C4-2B (cell line): ENCODE data around the gene CIC.

ENCODE experiments used
- CTCF ChIP-seq: fragments of 450-650 bp; conservative IDR thresholded peaks from 2 replicates; pipeline ENCODE4 v1.5.1; 2017; ENCODE audit warnings: mild to moderate bottlenecking
- ZFX ChIP-seq: fragments of 450-650 bp; IDR thresholded peaks from 2 replicates; pipeline ENCODE4 v1.6.1; 2017

- no peak for TF ChIP-seq CTCF
- peak; percentile 98; the same call in 1 of the 2 replicates for TF ChIP-seq ZFX
These were observed 27.0 kb upstream of the CIC start for GRCh38 chr19:42242069-42242511.
